ENCODE data around the gene F2RL1. TPM values are rescaled to one million over a fixed set of nuclear protein-coding genes. Genes with fewer than 3 reads are reported as not detected.
"Not testable (repeated sequence)": the region's sequence is repeated elsewhere in the genome, so short reads cannot be mapped to it uniquely, and the experiment has no call there.

The F2RL1 gene
- polyA plus RNA-seq, 1 experiment: 0.16 TPM

DNA sequence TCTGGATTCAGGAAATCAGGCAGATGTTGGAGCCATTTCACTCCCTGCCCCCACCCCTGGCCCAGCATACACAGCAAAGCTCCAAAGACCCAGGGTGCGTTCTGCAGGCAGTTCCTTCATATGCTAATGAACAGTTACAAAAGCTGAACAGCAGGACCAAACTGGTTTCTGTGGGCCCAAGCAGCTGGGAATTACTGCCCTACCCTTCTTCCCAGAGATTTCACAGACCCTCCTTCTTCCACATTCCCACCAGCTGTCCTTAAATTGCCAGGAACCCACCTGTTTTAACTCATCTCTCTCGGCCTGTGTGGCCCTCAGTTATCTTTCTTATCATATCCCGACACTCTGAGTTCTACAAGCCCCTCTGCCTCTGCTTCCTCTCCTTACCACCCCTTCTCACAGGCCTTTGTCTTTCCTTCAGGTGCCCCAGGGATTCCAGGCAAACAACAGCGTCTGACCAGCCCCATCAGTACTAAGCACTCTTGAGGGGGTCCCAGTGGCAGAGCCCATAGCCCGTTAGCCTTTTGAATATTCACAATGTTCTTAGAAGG, 10.6 kb upstream of the F2RL1 start:
- CTCF ChIA-PET: no interaction called here
- no peaks in the 10 kb centered on the region for H3K36me3 ChIP-seq (ENCODE audit: control insufficient read depth, insufficient read depth, low read length)
- no peak for DNase-seq (ENCODE audit: low read depth)
- POLR2A ChIA-PET: no interaction called here
- H3K4me3 ChIP-seq (ENCODE audit: low read depth, low read length): no peak overlapping the region
- H3K27me3 ChIP-seq (ENCODE audit: control insufficient read depth, insufficient read depth, low read length): peaks cover 2% of the 10 kb centered on the region; the same call in 1 of the 2 replicates
- TF ChIP-seq, protein P1, sequence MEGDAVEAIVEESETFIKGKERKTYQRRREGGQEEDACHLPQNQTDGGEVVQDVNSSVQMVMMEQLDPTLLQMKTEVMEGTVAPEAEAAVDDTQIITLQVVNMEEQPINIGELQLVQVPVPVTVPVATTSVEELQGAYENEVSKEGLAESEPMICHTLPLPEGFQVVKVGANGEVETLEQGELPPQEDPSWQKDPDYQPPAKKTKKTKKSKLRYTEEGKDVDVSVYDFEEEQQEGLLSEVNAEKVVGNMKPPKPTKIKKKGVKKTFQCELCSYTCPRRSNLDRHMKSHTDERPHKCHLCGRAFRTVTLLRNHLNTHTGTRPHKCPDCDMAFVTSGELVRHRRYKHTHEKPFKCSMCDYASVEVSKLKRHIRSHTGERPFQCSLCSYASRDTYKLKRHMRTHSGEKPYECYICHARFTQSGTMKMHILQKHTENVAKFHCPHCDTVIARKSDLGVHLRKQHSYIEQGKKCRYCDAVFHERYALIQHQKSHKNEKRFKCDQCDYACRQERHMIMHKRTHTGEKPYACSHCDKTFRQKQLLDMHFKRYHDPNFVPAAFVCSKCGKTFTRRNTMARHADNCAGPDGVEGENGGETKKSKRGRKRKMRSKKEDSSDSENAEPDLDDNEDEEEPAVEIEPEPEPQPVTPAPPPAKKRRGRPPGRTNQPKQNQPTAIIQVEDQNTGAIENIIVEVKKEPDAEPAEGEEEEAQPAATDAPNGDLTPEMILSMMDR (IDR thresholded peaks at IDR 0.05; ENCODE audit: insufficient read depth, low read depth, low read length): no peak

DNA sequence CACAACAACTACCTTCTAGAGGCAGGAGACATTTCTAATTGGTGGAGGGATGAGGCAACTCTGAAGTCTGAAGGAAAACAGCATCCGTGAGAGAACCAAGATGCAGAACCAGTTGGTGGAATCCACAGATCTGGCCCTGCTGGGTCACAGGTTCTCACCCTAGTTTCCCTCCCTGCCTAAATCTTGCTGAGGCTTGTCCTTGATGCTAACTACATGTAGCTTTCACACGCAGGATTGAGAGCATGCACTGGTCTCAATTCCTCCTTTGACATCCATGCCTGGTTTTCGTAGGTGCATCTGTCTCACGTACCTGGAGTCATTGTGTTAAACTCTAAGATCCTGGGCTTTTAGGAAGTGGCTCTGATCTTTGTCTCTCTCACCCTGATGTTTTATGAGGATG, 9.7 kb upstream of the F2RL1 start:
- Histone ChIP-seq H3K27me3 (ENCODE audit: control insufficient read depth, insufficient read depth, low read length) (no peaks in the 10 kb centered on the region), H3K4me3 (ENCODE audit: low read depth, low read length) (no peak overlapping the region), H3K36me3 (ENCODE audit: control insufficient read depth, insufficient read depth, low read length) (no peaks in the 10 kb centered on the region)
- no peak for DNase-seq (ENCODE audit: low read depth)
- TF ChIP-seq, protein P1 (IDR thresholded peaks at IDR 0.05; ENCODE audit: insufficient read depth, low read depth, low read length): no peak
- POLR2A ChIA-PET: no interaction called here
- CTCF ChIA-PET: no interaction called here

DNA sequence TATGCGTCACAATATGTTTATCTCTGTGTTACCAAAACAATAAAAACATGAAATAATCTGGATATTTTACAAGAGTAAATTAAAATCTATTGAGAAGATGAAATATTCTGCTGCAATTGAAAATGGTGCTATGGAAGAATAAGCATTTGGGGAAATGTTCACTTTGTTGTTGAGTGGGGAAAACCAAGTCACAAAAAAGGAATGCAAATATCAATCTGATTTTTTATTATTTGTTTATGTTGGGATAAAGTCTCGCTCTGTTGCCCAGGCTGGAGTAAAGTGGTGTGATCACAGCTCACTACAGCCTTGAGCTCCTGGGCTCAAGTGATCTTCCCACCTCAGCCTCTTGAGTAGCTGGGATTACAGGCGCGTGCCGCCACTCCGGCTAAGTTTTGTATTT, 8.6 kb upstream of the F2RL1 start:
- no peaks in the 10 kb centered on the region for H3K36me3 ChIP-seq (ENCODE audit: control insufficient read depth, insufficient read depth, low read length)
- ChIA-PET POLR2A (no interaction called here), CTCF (no interaction called here)
- TF ChIP-seq, protein P1 (IDR thresholded peaks at IDR 0.05; ENCODE audit: insufficient read depth, low read depth, low read length): no peak
- no peaks in the 10 kb centered on the region for H3K27me3 ChIP-seq (ENCODE audit: control insufficient read depth, insufficient read depth, low read length)
- H3K4me3 ChIP-seq (ENCODE audit: low read depth, low read length): no peak overlapping the region
- DNase-seq (ENCODE audit: low read depth): no peak

DNA sequence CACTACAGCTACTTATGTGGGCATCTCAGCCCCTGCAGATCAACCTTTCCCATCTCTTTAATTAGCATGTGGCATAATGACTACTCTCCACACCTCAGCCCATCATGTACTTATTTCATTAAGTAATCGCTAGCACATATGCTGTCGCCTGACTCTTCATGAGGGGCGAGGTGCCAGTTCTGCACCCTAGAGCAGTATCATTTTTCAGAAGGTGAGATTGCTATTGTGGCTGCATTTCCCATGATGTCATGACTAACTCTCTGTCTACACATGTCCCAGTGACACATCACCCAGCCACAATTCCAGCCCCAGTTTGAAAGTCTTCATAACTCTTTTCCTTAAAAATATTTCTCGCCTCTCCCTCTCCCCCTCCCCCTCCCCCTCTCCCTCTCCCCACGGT, 7.6 kb upstream of the F2RL1 start:
- TF ChIP-seq, protein P1 (IDR thresholded peaks at IDR 0.05; ENCODE audit: insufficient read depth, low read depth, low read length): no peak
- Histone ChIP-seq H3K36me3 (ENCODE audit: control insufficient read depth, insufficient read depth, low read length) (no peaks in the 10 kb centered on the region), H3K27me3 (ENCODE audit: control insufficient read depth, insufficient read depth, low read length) (no peaks in the 10 kb centered on the region), H3K4me3 (ENCODE audit: low read depth, low read length) (no peak overlapping the region)
- POLR2A ChIA-PET: no interaction called here
- CTCF ChIA-PET: no interaction called here
- no peak for DNase-seq (ENCODE audit: low read depth)

DNA sequence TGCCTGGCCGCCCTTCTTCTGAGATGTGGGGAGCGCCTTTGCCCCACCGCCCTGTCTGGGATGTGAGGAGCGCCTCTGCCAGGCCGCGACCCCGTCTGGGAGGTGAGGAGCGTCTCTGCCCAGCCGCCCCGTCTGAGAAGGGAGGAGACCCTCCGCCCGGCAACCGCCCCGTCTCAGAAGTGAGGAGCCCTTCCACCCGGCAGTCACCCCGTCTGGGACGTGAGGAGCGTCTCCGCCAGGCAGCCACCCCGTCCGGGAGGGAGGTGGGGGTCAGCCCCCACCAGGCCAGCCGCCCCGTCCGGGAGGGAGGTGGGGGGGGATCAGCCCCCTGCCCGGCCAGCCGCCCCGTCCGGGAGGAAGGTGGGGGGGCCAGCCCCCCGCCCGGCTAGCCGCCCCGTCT, 6.6 kb upstream of the F2RL1 start:
- H3K36me3 ChIP-seq (ENCODE audit: control insufficient read depth, insufficient read depth, low read length); POLR2A ChIA-PET; H3K4me3 ChIP-seq (ENCODE audit: low read depth, low read length); H3K27me3 ChIP-seq (ENCODE audit: control insufficient read depth, insufficient read depth, low read length); CTCF ChIA-PET; DNase-seq (ENCODE audit: low read depth): not testable (repeated sequence)

DNA sequence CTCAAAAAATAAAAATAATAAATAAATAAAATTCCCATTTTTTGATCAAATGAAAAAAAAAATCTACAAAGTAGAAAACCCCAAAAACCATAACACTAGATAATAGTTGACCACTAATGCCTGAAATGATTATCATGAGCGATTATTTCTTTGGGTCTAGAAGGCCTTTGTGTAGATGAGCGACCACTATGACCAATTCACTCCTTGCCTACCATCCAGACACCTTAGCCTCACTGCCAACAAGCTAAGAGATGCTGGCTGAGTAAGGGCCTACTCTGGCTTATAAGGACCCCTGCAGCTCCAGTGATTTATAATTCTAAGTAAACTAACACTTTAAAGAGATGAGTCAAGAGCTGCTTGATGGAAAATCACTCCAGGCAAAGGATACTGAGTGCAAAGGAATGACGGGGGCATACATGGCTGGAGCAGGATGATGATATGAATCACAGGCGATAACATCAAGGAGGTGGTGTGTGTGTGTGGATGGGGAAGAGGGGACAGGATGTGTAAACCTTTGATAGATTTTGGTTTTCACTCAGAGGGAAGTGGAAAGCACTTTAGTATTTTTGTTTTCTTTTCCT, 4.8 kb upstream of the F2RL1 start:
- TF ChIP-seq, protein P1 (IDR thresholded peaks at IDR 0.05; ENCODE audit: insufficient read depth, low read depth, low read length): no peak
- Histone ChIP-seq H3K27me3 (ENCODE audit: control insufficient read depth, insufficient read depth, low read length) (peaks cover under 1% of the 10 kb centered on the region), H3K4me3 (ENCODE audit: low read depth, low read length) (no peak overlapping the region), H3K36me3 (ENCODE audit: control insufficient read depth, insufficient read depth, low read length) (no peaks in the 10 kb centered on the region)
- CTCF ChIA-PET: interaction anchor here (0.6 kb wide), 1 partner anchor 1106 kb away, joined by 3 read pairs; no protein-coding TSS in a partner anchor
- DNase-seq (ENCODE audit: low read depth): peak; percentile 84
- POLR2A ChIA-PET: no interaction called here
